ENCODE results near the gene IKBKE.

Gene IKBKE

GRCh38 chr1:206469933-206470691 is at the start of gene IKBKE:
Gene IKBKE, plus strand, starts transcription at chr1:206470476. Its CDS starts 2,752 bp downstream, at chr1:206473228.
- DNase-seq (ENCODE audit: low read depth, low spot score): peak; percentile 61

- no peak for DNase-seq (ENCODE audit: low read depth, low spot score)
Observed at GRCh38 chr1:206421616-206422340, 48.5 kb upstream of the IKBKE start.

DNA sequence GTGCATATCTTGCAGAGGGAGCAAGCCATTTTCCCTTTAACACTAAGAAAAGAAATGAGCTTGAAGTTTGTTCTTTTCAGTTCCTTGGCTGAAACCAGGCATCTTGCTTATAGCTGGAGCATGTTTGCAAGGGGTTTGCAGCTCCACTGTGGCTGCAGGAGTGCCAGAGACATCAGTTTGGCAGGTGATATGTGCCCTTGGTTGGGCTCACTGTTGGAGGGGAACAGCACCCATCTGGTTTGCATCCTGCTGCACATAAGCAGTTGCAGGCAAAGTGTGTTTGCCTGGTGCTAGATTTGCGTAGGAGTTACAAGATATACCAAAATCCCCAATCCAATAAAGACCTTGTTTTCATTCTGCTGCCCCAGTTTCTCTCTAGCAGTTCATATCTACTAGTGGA is 47.8 kb upstream of the IKBKE start:
- DNase-seq (ENCODE audit: low read depth, low spot score): no peak

DNA sequence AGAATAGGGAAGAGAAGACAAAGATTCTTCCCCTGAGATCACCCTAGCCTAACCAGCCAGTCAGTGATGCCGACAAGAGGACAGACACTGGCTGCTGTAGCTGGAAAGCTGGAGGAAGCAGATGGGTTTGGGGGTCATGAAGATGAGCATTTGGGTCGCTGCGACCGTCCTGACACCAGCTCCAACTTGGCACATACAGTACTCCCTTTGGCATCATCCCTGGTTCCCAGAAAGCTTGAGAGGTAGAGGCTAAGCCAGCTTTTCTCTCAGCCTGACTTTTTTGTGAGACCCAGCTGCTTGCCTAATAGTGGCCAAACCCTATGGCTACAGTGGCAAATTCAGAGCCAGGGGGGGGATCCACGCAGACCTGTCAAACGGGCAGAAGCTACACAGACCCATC is 43.0 kb upstream of the IKBKE start:
- DNase-seq (ENCODE audit: low read depth, low spot score): no peak

DNA sequence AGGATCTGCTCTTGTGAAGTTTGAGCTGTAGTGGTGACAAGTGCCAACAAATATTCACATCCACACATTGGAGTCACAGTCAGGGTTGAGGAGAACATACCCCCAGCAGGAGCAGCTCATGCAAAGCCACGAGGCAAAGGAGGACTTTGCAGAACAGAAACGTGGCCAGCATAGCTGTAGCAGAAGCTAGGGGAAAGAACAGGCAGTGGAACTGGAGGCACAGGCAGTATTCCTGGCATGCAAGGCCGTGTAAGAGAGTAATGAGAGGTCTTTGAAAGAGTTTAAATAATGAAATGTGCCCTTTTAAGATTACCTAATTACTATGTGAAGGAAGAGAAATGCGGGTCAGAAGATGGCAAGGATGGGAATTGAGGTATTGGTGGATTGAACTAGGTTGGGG is 40.9 kb upstream of the IKBKE start:
- DNase-seq (ENCODE audit: low read depth, low spot score): no peak

GRCh38 chr1:206430031-206430983 is 40.0 kb upstream of the IKBKE start:
- DNase-seq (ENCODE audit: low read depth, low spot score): no peak

DNA sequence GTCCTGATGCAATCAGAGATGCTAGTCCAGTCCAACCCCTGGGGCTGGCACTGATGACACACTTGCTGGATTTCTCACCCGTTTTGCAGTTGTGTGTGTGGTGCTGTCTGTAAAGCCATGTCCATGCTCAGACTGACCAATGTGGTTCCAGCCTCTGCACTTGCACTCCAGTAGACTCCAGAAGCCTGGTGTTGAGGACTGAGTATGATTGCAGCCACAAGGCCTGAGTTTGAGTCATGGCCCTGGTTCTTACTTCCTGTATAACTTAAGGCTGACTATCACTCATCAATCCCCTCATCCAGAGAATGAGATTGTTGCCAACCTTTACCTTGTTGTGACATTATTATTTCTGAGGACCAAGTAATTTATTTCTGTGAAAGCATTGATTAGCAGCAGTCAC is 34.8 kb upstream of the IKBKE start:
- no peak for DNase-seq (ENCODE audit: low read depth, low spot score)

GRCh38 chr1:206438554-206438953 is 31.7 kb upstream of the IKBKE start:
- no peak for DNase-seq (ENCODE audit: low read depth, low spot score)

DNA sequence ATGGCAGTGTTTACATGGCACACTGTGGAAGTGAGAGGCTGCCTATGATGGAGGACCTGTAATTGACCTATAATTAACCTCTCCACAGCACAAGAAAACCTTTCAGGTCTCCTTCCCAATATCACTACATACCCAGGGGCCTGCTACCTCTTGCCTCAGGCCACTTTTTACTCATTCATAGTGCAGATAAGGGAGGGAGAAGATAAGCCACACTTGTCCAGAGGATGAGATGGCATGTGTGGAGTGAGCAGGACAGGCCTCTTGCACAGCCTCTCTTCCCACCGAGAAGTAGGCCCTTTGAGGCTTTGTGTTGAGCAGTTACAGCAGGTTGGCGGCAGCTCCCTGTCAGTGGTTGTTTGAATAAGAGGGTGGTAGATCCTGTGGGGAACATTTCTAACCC is 31.1 kb upstream of the IKBKE start:
- no peak for DNase-seq (ENCODE audit: low read depth, low spot score)

DNA sequence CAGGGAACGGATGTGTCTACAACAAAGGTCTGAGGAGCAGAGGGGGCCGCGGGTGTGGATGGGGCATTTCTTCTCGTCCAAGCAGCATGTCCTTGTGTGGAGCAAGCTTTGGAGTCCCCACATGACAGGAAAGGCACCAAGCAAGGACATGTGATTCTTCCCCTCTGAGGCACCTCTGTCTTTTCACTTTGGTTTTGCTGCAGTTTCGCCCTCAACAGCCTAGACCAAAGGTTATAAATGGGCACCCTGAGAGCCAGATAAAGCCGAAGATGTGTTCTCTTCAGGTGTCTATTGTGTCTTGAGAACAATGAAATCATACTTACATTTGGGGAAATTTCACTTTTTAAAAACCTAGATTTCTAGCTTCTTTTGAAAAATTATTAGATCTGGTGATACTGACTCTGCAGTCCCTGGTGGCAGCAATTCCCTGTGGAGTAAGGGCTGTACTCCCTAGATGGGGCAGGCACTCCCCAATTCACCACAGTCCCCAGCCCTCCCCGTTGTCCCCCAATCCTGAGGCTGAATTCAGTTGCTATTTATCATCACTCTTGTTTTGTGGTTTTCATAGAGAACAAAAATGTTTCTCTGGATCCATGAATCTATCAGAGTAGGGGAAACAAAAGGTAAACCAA is 28.8 kb upstream of the IKBKE start:
- no peak for DNase-seq (ENCODE audit: low read depth, low spot score)

GRCh38 chr1:206442101-206442500 is 28.2 kb upstream of the IKBKE start:
- no peak for DNase-seq (ENCODE audit: low read depth, low spot score)

GRCh38 chr1:206445116-206445515 is 25.2 kb upstream of the IKBKE start:
- DNase-seq (ENCODE audit: low read depth, low spot score): no peak

- DNase-seq (ENCODE audit: low read depth, low spot score): no peak
Observed at GRCh38 chr1:206445911-206446356, 24.3 kb upstream of the IKBKE start.

DNA sequence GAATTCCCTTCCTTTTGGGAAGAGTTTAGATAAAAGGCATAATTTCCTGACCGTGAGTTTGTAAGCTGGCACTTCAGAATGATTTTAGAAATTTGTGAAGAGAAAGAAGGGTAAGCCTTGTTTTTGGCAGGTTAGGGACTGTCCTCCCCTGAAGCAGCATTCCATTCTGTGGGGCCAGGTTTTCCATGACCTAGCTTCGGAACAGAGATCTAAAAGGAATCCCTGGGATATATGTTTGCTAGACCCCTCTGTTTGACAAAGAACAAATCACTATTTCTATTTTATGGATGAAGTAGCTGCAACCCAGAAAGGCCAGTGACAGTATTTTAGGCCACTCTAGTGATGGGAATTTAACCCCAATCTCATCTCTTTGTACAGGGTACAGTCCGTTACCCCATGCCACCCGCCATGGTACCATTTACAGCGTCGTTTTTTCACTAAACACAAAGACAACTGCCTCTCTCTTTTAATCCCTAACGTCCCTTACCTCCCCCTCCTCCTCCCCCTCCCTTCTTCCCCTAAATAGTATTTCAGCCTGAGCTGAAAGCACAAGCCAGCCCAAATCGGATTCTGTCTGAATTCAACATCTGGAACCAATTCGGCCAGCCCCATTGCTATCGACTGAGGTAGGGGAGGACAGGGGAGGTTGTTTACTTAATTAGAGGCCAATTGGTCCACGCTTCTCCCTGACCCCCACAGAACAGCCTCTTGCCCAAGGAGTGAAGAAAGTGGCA is 23.4 kb upstream of the IKBKE start:
- no peak for DNase-seq (ENCODE audit: low read depth, low spot score)

DNA sequence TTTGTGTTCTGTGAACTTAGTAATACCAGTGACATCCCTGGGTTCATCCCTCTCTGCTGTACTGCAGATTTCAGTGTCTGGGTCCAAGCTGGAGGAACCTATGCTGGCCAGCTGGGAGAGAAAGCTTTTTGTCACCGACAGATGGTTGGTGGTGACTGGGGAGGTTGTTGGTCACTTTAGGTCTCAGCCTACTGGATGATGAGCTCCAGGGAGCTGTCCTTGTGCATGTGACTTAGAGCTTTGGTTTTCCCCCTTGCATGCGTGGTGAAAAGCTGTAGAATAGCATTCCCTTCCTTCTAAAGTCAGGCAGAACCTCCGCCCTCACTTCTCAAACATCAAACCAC is 22.9 kb upstream of the IKBKE start:
- no peak for DNase-seq (ENCODE audit: low read depth, low spot score)

DNA sequence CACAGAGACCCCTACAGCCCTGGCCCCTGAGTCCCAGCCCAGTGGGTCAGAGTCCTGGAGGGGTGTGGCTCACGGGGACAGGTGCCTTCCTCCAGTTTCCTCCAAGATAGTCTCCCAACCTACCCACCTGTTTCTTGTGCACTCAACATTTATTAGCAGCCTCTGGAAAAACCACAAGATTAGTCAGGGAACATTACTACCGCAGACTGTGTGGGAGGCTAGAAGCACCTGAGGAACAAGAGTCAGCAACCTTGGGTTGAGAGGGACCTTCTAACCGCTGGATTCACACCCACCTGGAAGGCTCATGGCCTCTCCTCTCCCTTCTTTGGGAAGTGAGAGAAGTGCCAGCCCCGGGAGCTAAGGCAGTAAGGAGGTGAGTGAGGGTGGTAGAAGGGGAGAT is 22.5 kb upstream of the IKBKE start:
- no peak for DNase-seq (ENCODE audit: low read depth, low spot score)

- no peak for DNase-seq (ENCODE audit: low read depth, low spot score)
Observed at GRCh38 chr1:206448471-206448870, 21.8 kb upstream of the IKBKE start.

- no peak for DNase-seq (ENCODE audit: low read depth, low spot score)
Observed at GRCh38 chr1:206449565-206449964, 20.7 kb upstream of the IKBKE start.

- no peak for DNase-seq (ENCODE audit: low read depth, low spot score)
Observed at GRCh38 chr1:206450281-206450680, 20.0 kb upstream of the IKBKE start.

GRCh38 chr1:206451134-206451686 is 19.1 kb upstream of the IKBKE start:
- no peak for DNase-seq (ENCODE audit: low read depth, low spot score)

- no peak for DNase-seq (ENCODE audit: low read depth, low spot score)
Observed at GRCh38 chr1:206453111-206453510, 17.2 kb upstream of the IKBKE start.
